ENCODE data around the gene UST. TPM values are rescaled to one million over a fixed set of nuclear protein-coding genes. Genes with fewer than 3 reads are reported as not detected.

The UST gene
- polyA plus RNA-seq, 1 donor from 2014 or later, result 7.5 TPM

DNA sequence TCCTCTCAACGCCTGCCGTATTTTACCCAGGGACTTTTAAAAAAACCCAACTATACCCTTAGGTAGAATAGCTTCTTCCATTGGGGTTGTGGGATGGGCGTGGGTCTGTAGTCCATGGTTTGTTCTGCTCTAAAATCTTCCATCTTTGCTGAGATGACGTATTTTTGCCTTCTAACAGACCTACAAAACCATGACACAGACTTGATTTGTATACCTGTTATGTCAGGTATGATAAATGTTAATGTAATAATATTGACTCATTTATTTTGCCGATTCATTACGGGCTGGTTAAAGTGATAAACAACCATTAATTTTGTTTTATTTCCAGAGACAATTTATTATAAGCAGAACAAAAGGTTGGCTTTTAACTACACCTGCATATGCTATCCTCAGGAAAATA is 48.7 kb downstream of the UST start:
- TF ChIP-seq CTCF (IDR thresholded peaks at IDR 0.05; ENCODE audit: poor library complexity, severe bottlenecking), result no peak
- no peak for TF ChIP-seq SMC3 (conservative IDR thresholded peaks at IDR 0.05; ENCODE audit: poor library complexity)
- TF ChIP-seq POLR2AphosphoS5 (IDR thresholded peaks at IDR 0.05), result no peak
- TF ChIP-seq EZH2 (IDR thresholded peaks at IDR 0.05; ENCODE audit: borderline replicate concordance, insufficient read depth, low read length, poor library complexity, severe bottlenecking), result no peak
- TF ChIP-seq EP300 (conservative IDR thresholded peaks at IDR 0.05; ENCODE audit: poor library complexity, severe bottlenecking), result no peak
- no peak for TF ChIP-seq REST (IDR thresholded peaks at IDR 0.05; ENCODE audit: borderline replicate concordance)
- no peak for TF ChIP-seq MXI1 (conservative IDR thresholded peaks at IDR 0.05; ENCODE audit: poor library complexity, severe bottlenecking)
- no peak for TF ChIP-seq RAD21 (conservative IDR thresholded peaks at IDR 0.05)
- no peak for TF ChIP-seq TAF1 (IDR thresholded peaks at IDR 0.05; ENCODE audit: low read depth)
- no peak overlapping the region for H3K4me3 ChIP-seq (ENCODE audit: low read length)
- no peak overlapping the region for H3K27ac ChIP-seq (ENCODE audit: low read length)
- no peaks in the 10 kb centered on the region for H3K27me3 ChIP-seq (ENCODE audit: insufficient read depth, low read depth, low read length)
- no peak overlapping the region for H3K4me2 ChIP-seq (ENCODE audit: low read length)
- no peak overlapping the region for H2AFZ ChIP-seq (ENCODE audit: low read depth, low read length)
- H3K9ac ChIP-seq (ENCODE audit: low read length), result no peak overlapping the region
- H3K36me3 ChIP-seq (ENCODE audit: insufficient read depth, low read length), result no peaks in the 10 kb centered on the region
- no peaks in the 10 kb centered on the region for H3F3A ChIP-seq (ENCODE audit: insufficient read depth, low read length, poor library complexity, severe bottlenecking)
- no peaks in the 10 kb centered on the region for H3K79me2 ChIP-seq (replicated peaks; ENCODE audit: insufficient read depth, low read length)
- H3K9me2 ChIP-seq (ENCODE audit: insufficient read depth, low read length), result no peaks in the 10 kb centered on the region
- H4K20me1 ChIP-seq (ENCODE audit: insufficient read depth), result no peaks in the 10 kb centered on the region
- no peaks in the 10 kb centered on the region for H3K9me3 ChIP-seq (ENCODE audit: low read length)

GRCh38 chr6:148799647-148800046 is 52.8 kb downstream of the UST start:
- Histone ChIP-seq H4K20me1 (ENCODE audit: insufficient read depth) (no peaks in the 10 kb centered on the region), H3K27ac (ENCODE audit: low read length) (no peak overlapping the region), H3K27me3 (ENCODE audit: insufficient read depth, low read depth, low read length) (no peaks in the 10 kb centered on the region), H3F3A (ENCODE audit: insufficient read depth, low read length, poor library complexity, severe bottlenecking) (no peaks in the 10 kb centered on the region), H3K4me2 (ENCODE audit: low read length) (no peak overlapping the region), H3K9me3 (ENCODE audit: low read length) (no peaks in the 10 kb centered on the region), H3K36me3 (ENCODE audit: insufficient read depth, low read length) (no peaks in the 10 kb centered on the region), H3K9ac (ENCODE audit: low read length) (no peak overlapping the region), H2AFZ (ENCODE audit: low read depth, low read length) (no peak overlapping the region), H3K4me3 (ENCODE audit: low read length) (no peak overlapping the region), H3K79me2 (replicated peaks; ENCODE audit: insufficient read depth, low read length) (no peaks in the 10 kb centered on the region), H3K9me2 (ENCODE audit: insufficient read depth, low read length) (no peaks in the 10 kb centered on the region)
- TF ChIP-seq SMC3 (conservative IDR thresholded peaks at IDR 0.05; ENCODE audit: poor library complexity) (no peak), TAF1 (IDR thresholded peaks at IDR 0.05; ENCODE audit: low read depth) (no peak), EP300 (conservative IDR thresholded peaks at IDR 0.05; ENCODE audit: poor library complexity, severe bottlenecking) (no peak), EZH2 (IDR thresholded peaks at IDR 0.05; ENCODE audit: borderline replicate concordance, insufficient read depth, low read length, poor library complexity, severe bottlenecking) (no peak), CTCF (IDR thresholded peaks at IDR 0.05; ENCODE audit: poor library complexity, severe bottlenecking) (no peak), RAD21 (conservative IDR thresholded peaks at IDR 0.05) (no peak), MXI1 (conservative IDR thresholded peaks at IDR 0.05; ENCODE audit: poor library complexity, severe bottlenecking) (no peak), REST (IDR thresholded peaks at IDR 0.05; ENCODE audit: borderline replicate concordance) (no peak), POLR2AphosphoS5 (IDR thresholded peaks at IDR 0.05) (no peak)
